NOMO-1 treated with DMSO at 0.1 percent for 48 hours (cell line): Measurements from ENCODE around the gene CABLES1.
"Not testable (repeated sequence)": the region's sequence is repeated elsewhere in the genome, so short reads cannot be mapped to it uniquely, and the experiment has no call there.

Source experiments
- DNase-seq: peaks from one replicate; lab custom pipeline; 2025; ENCODE audit not compliant: unreplicated experiment; lab: John Stamatoyannopoulos, UW

The CABLES1 gene

DNA sequence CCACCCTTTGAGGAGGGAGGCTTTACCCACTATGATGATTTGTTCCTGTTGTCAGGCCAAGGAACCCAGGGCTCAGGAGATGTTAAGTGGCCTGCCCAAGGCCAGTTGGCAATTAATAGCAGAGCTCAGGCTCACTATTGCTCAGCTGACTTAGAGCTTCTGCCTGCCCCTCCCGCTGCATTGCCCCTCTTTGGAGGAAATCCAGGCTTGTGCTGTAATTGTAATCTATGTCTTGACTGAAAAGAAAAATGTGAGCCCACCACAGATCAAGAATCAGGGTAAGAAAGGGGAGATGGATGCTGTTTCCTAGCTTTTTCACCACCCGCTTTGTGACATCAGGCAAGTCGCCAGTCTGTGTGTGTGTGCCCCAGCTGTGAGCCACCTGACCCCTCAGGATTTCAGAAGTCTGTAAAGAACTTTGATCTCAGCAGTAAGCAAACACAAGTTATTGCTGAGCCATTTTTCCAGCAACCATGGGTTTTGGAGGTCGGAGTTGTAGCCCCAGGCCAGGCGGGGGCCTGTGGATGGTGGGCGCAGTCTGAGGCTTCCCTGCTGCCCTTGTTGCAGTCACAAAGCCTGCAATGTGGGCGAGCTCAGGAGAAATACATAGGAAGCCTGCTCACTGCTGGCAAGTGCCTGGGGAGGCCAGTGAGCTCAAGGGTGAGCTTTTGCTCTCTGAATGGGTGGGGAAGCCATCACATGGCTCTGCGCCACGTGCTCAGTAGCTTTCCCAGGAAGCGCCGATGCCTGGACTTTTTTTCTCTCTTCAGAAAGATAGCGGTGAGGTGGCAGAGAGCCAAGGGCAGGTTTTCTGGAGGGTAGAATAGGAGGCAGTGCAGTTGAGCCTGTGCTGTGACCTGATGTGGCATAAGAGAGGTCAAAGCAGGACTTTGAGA, 6.1 kb downstream of the CABLES1 start:
- DNase-seq = no peak

DNA sequence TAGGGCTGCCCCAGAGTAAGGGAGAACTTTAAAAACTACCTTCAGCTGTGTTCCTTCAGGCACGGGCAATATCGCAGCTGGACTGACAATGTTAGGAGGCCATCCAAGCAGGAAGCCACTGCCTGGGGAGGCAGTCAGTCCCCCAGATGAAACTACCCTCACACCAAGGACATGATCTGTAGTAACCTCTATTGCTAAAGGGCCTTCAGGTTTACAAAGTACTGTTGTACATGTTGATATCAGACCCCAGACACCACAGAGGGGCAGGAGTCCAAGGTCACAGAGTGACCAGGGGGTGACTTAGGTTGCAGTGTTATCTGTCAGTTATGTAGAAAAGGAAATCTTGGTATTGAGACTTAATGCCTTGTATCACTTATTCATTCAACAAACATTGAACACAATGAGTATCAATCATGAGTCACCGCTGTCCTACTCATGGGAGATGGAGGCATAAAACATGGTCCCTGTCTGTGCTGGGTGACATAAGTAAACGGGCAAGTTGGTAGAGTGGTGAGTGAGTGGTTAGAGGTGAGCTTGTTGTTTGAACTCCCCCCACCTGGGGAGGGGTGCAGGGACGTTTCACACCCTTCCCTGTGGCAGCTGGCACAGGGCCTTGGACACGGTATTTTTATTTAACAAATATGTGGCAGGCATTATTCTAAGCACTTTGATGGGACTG, 7.1 kb downstream of the CABLES1 start:
- DNase-seq = no peak

DNA sequence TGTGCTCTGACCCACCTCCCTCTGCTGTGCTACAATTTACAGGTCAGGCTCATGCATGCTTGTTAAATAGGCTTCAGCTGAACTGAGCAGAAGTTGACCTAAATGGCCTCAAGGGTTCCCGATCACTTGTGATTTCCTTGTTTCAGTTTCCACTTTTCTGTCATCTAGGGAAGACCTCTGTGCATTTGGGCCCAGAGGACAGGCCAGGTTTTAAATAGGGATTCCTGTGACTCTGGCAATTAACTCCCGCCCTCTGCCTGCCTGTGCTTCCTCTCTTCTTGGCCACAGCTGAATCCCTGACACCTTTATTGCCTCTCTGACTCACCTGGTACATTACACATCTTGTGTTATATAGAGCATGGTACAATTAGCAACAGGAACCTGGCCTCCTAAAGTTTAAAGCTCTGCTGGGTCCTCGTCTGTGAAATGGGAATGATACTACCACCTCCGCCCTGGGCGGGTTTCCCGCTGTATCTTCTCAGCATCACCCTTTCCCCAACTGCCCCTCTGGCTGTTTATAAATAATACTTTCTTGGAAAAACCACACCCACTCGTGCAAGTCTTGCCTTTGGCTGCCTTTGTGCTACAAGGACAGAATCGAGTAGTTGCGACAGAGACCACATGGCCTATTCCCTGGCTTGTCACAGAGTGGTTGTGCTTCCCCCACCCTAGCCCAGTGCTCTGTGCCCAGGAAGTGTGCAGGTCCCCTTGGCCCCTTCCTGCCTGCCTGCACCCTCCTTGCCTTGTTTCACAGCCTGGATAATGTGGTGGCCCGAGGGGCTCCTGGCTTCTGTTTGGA, 7.9 kb downstream of the CABLES1 start:
- DNase-seq = peak; percentile 61

DNA sequence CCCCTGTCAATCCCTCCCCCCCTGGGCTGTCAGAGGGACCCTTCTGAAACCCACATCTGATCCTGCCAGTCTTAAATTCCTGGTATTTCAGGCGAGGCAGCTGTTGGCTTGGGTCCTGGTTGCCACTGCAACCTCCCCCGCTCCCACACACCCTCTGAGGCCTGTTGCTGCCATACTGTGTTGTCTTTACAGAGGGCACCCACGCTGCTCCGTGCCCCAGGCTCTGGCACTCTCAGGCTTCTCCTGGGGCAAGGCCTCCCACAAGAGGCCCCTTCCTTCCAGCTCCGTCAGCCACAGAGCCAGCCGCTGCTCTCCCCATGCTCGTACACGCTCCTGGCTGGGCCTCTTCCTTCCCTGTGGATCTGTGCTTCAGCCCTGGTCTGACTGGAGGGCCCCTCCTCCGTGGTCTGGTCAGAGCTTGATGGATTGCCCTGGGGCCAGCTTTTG, 8.6 kb downstream of the CABLES1 start:
- no peak for DNase-seq

DNA sequence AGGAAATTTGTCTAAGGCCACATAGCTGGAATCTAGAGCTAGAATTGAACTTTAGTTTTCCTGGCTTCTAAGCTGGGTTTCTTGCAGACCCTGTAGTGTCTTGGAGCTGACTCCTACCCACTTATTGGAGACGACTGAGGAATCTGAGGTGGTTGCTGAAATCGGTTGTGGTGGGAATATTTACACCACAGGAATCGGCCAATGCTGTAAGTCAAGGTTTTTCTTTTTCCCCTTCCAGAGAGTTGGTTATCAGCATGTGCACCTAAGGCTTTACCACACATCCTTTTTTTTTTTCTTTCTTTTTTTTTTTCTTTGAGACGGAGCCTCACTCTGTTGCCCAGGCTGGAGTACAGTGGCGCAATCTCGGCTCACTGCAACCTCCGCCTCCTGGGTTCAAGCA, 9.4 kb downstream of the CABLES1 start:
- DNase-seq = no peak

DNA sequence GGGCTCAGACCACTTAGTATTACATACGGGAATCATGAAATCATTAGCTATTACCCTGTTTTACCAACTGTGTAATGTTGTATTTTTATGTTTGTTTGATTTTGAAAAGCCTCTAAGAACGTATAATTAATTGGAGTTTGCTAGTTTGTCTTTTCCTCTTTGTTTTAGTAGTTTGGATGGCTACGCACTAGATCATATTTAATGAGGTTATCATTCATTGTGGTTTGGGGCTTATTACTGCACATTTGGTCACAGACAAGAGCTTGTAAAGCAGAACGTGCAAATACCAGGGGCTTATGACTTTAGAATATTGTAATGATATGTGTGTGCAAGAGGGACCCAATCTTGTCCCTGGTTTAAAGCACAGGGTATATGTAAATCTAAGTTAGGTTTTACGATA, 10.3 kb downstream of the CABLES1 start:
- DNase-seq = no peak

DNA sequence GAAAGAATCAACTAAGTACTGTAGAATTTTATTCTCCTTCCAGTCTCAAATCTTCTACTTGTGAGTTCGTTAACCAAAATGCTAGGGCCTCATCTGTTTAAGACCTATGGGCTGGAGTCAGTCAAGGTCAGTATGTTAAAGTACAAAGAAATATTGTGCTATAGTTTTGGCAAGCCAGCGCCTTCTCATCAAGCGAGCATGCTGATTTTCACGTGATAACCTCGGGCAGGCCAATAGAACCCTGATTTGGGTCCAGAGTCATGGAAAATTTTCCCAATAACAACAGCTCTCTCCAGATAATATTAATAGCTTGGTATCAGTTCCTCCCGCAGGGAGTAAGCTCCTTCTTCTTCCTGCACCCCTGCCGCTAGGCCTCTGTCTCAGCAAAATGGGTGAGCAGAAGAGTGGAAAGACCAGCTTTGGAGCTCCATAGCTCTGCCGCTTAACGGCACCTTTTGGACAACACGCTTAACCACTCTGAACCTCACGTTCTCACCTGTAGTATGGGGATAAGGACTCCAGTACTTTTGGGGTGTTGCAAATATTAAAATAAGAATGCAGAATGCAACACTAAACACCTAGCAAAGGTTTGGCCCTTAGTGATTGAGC, 11.7 kb downstream of the CABLES1 start:
- no peak for DNase-seq

DNA sequence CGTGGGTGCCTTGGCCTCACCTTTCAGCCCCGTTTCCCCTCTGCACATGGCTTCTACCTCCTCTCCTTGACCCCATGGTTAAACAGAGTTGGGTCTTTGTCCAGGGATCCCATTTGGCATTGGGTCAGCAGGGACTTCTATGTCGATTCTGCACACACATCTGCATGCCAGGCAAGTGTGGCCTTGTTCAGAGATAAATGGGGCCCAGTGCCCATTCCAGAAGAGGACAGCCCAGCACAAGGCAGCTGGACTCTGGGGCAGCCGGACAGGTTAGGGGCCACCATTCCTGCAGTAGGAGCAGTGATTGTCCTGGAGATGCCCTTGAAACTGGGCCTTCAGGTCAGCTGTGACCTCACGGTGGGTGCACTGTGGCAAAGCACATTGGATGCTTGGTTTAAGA, 13.1 kb downstream of the CABLES1 start:
- no peak for DNase-seq

DNA sequence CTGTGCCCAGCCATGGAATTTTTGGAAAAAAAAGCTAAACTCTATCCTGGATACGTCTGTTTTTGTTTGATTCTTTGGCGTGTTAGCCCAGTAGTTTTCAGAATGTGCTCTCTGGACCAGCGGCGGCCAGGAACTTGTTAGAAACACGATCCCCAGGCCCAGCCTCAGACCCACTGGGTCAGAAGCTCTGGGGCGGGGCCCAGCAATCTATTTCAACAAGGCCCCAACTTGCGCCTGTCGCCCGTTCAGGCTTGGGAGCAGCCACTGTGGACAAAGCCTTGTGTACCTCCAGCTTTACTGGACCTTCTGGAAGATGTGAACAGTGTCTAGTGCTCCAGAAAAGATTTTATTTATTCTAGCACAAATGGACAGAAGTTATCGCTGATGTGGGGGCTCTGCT, 14.3 kb downstream of the CABLES1 start:
- DNase-seq = no peak

DNA sequence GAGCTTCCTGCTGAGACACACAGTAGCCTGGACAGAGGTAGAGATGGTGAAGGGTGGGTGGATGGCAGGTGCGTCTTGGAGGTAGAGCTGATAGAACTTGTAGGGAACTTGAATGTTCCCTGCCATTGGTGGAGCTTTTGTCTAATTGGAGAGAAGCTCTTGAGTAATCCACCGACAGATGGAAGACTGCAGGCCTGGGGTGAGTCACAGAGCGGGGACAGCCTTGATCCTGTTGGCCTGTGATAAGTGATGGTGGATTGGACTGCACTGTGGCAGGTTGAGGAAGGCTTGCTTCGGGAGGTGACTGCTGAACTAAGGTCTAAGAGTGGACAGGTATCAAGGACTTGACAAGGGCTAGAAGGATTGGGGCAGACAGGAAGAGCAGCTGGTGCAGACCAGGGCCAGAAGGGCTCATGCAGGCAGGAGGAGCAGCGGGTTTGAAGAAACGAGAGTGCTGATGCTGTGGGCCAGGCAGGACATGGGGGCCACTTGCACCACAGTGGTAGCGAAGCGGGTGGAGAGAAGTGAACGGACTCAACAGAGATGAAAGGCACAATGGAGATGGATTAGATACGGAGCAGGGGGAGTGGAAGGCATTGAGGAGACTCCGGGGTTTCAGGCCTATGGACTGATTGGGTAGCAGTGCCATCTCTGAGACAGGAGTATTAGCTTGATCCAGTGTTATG, 16.3 kb downstream of the CABLES1 start:
- no peak for DNase-seq

DNA sequence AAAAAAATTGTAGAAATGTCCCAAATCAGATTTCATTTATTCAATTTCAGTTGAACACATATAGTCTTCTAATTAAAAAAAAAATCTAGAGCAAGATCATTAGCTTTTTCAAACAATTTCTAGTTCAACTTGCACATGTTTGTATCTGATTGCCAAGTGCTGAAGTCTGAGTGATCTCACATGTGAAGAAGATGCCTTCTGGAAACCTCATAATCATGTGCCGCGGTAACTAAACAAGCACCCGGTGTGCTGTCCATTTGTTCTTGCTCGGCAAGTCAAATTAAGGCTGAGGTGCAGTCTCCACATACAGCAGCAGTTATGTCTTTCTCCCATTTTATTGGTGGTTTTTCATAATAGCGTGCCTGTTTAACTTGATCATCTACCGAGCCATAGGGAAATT, 18.7 kb downstream of the CABLES1 start:
- no peak for DNase-seq

DNA sequence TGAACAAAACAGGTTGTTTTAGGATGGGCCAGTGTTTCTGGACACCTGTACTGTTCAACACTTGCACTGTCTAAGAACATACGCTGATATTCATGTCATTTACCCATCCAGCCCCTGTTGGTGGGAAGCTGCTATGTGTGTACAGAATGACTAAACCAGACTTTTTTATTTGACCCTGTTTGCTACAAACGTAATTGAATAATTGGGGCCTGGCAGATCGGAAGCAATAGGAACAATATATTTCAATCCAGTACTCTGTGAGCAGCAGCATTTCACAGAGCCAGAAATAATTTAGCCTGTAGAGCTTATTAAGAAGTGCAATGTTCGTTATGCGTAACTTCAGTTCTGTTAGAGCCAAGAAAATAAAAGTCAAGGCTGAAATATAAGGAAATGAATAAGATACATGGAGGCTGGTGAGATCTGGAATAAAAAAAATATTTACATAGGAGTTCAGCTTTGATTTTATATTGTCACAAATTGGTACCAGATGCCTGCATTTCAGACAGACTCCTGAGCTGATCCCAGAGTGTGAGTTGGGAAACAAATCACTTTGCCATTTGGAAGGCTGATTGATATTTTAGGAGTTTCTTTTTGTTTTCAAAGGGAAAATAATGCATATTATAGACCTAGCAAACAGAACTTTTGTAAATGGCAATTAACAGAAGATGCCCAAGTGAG, 19.7 kb downstream of the CABLES1 start:
- no peak for DNase-seq

DNA sequence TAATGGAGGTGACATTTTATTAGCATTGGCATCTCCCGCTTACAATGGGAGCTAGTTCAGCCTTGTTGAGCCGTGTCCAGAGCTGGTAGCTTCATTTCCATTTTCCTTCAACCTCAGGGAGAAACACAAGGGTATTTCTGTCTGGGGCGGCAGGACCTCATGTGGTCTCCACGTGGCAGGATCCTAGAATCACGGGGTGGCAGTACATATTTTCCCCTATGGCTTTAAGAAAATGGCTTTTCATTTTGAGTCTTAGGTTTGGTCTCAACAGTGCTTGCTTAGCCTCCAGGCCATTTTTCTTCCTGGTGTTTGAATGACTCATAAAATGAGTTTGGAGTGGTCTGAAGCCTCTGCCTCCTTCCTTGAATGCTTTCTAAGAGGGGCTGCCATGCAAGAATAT, 20.3 kb downstream of the CABLES1 start:
- DNase-seq = no peak

DNA sequence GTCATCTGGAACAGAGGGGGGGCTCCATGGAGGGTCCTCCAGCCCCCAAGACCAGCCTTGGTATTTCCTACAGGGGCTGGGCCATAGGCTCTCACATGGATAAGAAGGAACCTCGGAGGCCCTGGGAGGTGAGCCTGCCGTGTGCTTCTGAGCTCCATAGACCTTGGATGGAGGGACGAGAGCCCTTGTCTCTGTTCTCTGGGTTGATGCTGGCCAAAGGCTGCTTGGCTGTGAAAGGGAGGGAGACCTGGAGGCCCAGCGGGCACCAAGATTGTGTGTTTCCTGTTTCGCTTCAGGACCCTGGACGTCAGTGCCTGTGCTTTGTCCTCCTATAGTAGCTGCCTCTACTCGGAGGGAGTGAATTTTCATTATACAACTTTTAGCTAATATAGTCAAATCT, 20.8 kb downstream of the CABLES1 start:
- DNase-seq = no peak

DNA sequence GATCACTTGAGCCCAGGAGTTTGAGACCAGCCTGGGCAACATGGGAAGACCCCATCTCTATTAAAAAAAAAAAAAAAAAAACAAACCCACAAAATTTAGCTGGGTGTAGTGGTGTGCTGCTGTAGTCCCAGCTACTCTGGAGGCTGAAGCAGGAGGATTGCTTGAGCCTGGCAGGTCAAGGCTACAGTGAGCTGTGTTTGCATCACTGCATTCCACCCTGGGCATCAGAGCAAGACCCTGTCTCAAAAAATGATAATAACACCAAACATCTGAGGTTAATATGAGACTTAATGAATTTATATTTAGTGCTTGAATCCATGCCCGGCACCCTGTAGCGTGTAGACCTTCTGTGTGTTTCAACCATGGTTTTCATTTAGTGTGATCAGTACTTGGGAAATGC, 22.8 kb downstream of the CABLES1 start:
- no peak for DNase-seq

DNA sequence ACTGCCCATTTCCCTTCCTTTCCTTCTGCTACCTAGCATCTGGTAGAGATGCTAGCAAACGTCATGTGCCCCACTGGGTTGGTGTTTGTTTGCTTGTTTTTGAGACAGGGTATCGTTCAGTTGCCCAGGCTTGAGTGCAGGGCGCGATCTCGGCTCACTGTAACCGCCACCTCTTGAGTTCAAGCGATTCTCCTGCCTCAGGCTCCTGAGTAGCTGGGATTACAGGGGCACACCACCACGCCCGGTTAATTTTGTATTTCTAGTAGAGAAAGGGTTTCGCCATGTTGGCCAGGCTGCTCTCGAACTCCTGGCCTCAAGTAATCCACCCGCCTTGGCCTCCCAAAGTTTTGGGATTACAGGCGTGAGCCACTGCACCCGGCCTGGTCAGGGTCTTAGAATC, 23.6 kb downstream of the CABLES1 start:
- DNase-seq = not testable (repeated sequence)

DNA sequence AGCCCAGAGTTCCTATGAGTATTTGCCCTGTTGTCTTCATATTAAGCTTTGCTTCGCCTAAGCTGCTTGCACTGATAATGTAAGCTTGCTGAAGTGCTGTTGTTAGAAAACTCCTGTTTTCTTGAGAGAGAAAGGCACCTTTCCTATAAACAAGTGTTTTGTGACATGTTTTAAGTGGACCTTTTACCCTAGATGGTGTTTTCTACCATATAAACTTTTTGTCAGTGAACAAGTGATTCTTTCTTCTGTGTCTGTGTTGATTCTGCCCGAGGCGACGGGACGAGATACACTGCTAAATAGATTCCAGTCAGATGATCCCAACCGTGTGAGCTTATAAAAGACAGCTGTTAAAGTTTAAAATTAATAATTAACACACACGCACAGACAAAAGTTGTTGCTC, 24.1 kb downstream of the CABLES1 start:
- no peak for DNase-seq

DNA sequence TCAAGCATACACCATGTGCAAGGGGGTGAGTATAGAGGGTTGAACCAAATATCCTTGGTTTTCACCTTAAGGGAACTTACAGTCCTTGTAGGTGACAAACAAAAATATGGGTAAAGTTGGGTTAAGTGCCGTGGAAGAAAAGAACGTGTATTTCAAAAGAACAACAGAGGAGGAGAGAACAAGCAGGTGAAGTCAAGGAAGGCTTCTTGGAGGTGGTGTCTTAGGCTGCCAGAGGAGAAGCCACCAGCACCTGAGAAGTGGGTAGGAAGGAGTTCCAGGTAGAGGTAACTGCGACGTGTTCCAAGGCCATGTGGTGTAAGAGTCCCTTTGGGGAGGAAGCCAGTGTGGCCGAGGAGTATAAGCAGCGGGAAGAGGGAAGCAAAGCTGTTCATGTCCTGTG, 27.2 kb downstream of the CABLES1 start:
- no peak for DNase-seq

DNA sequence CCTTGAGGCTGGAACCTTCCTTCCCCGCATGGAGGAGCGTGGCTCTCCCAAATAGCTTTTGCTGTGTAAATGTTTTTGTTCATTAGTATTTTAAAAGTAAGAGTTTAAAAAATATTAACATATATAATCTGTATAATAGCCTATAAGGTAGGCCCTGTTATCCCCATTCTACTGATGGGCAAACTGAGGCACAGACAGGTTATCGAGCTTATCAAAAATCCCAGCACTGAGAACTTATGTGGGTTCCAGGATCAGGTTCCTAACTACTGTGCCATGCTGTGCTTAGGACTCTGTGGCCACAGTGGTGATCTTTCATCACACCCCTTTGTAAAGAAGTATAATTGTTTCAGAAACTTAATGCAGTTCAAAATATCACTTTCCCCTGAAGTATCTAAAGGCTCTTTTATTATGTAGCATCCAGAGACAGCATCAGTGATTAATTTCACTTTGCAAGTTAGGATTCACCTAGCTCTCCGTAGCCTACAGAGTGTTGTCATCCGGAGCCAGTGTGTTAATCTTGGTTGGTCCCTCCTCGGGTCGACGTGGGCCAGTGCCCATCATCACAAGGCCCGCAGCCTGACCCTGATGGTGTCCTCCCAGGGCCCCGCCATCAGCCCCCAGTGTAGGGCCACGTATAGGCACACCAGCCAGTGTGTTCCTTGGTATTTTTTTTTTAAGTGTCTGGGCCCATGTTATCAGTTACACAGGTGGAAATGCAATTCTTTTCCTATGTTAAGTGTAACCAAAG, 28.7 kb downstream of the CABLES1 start:
- no peak for DNase-seq
